Gastrocnemius medialis (tissue), 4 donors: Measurements from ENCODE around the gene FRS2.

ENCODE experiments used
- POLR2A ChIP-seq, 2 donors: fragments of 450-650 bp; IDR thresholded peaks; one replicate each; pipeline ENCODE4 v1.6.1; 2017; ENCODE audit warnings: antibody characterized with exemption in 2 of 2, mild to moderate bottlenecking in 2 of 2, moderate library complexity in 2 of 2
- TF ChIP-seq, protein P1 (sequence below), 5 experiments: fragments of 450-650 bp in 3 of 5; fragments of 200-600 bp in 2 of 5; sonication (generic) in 2 of 5; IDR thresholded peaks in 4 of 5; conservative IDR thresholded peaks in 1 of 5; 1 replicate in 4 of 5; 2 replicates in 1 of 5; pipeline ENCODE4 v1.5.1; 2016 to 2019; ENCODE audit warnings: antibody characterized with exemption in 5 of 5, mild to moderate bottlenecking in 3 of 5, moderate library complexity in 3 of 5

DNA sequence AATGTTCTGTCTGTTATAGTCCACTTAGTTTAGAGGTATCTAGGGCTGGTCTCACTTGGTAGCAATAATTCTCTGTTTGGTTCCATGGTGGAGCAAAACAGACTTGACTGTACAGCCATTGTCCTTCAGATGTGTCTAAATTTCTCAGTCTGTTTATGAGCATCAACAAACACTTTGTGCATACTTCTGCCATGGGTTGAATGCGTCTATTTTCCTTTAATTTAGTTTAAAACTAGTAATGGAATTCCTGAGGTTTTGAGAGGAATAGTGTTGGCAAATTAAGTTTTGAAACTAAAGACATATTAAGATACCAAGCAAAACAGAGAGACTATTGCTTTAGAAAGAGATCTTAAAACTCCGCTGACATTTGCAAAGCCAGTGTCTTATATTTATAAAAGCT is 22.6 kb downstream of the FRS2 start:
- TF ChIP-seq, protein P1, sequence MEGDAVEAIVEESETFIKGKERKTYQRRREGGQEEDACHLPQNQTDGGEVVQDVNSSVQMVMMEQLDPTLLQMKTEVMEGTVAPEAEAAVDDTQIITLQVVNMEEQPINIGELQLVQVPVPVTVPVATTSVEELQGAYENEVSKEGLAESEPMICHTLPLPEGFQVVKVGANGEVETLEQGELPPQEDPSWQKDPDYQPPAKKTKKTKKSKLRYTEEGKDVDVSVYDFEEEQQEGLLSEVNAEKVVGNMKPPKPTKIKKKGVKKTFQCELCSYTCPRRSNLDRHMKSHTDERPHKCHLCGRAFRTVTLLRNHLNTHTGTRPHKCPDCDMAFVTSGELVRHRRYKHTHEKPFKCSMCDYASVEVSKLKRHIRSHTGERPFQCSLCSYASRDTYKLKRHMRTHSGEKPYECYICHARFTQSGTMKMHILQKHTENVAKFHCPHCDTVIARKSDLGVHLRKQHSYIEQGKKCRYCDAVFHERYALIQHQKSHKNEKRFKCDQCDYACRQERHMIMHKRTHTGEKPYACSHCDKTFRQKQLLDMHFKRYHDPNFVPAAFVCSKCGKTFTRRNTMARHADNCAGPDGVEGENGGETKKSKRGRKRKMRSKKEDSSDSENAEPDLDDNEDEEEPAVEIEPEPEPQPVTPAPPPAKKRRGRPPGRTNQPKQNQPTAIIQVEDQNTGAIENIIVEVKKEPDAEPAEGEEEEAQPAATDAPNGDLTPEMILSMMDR (IDR thresholded peaks at IDR 0.05 in 4 of 5, conservative IDR thresholded peaks at IDR 0.05 in 1 of 5): no peak
- no peak for TF ChIP-seq POLR2A (IDR thresholded peaks at IDR 0.05)
